ENCODE measurements around the gene SMIM8. TPM values are rescaled to one million over a fixed set of nuclear protein-coding genes. Genes with fewer than 3 reads are reported as not detected.
"Not testable (repeated sequence)": the region's sequence is repeated elsewhere in the genome, so short reads cannot be mapped to it uniquely, and the experiment has no call there.

The SMIM8 gene
- polyA plus RNA-seq, 1 donor from 2014 or later = 30.6 TPM

GRCh38 chr6:87301277-87301676 lies 21.1 kb upstream of the SMIM8 start:
- not testable (repeated sequence) for H3K9me2 ChIP-seq (ENCODE audit: insufficient read depth, low read length); H3K36me3 ChIP-seq (ENCODE audit: insufficient read depth, low read length); H3K4me3 ChIP-seq (ENCODE audit: low read length); H3K9ac ChIP-seq (ENCODE audit: low read length); H3K4me2 ChIP-seq (ENCODE audit: low read length); H3K79me2 ChIP-seq (replicated peaks; ENCODE audit: insufficient read depth, low read length); H3F3A ChIP-seq (ENCODE audit: insufficient read depth, low read length, poor library complexity, severe bottlenecking); H2AFZ ChIP-seq (ENCODE audit: low read depth, low read length); H3K27me3 ChIP-seq (ENCODE audit: insufficient read depth, low read depth, low read length); H3K27ac ChIP-seq (ENCODE audit: low read length); H4K20me1 ChIP-seq (ENCODE audit: insufficient read depth); H3K9me3 ChIP-seq (ENCODE audit: low read length)

- TF ChIP-seq EP300 (conservative IDR thresholded peaks at IDR 0.05; ENCODE audit: poor library complexity, severe bottlenecking) (no peak), EZH2 (IDR thresholded peaks at IDR 0.05; ENCODE audit: borderline replicate concordance, insufficient read depth, low read length, poor library complexity, severe bottlenecking) (no peak), SMC3 (conservative IDR thresholded peaks at IDR 0.05; ENCODE audit: poor library complexity) (no peak), RAD21 (conservative IDR thresholded peaks at IDR 0.05) (no peak), TAF1 (IDR thresholded peaks at IDR 0.05; ENCODE audit: low read depth) (no peak)
- no peak overlapping the region for H3K9ac ChIP-seq (ENCODE audit: low read length)
- H3K27me3 ChIP-seq (ENCODE audit: insufficient read depth, low read depth, low read length) = no peaks in the 10 kb centered on the region
- H3K9me2 ChIP-seq (ENCODE audit: insufficient read depth, low read length) = no peaks in the 10 kb centered on the region
- no peaks in the 10 kb centered on the region for H4K20me1 ChIP-seq (ENCODE audit: insufficient read depth)
- no peak overlapping the region for H3K4me2 ChIP-seq (ENCODE audit: low read length)
- H2AFZ ChIP-seq (ENCODE audit: low read depth, low read length) = no peak overlapping the region
- H3K27ac ChIP-seq (ENCODE audit: low read length) = no peak overlapping the region
- H3K9me3 ChIP-seq (ENCODE audit: low read length) = no peaks in the 10 kb centered on the region
- no peaks in the 10 kb centered on the region for H3F3A ChIP-seq (ENCODE audit: insufficient read depth, low read length, poor library complexity, severe bottlenecking)
- H3K79me2 ChIP-seq (replicated peaks; ENCODE audit: insufficient read depth, low read length) = no peaks in the 10 kb centered on the region
- no peak overlapping the region for H3K4me3 ChIP-seq (ENCODE audit: low read length)
- no peaks in the 10 kb centered on the region for H3K36me3 ChIP-seq (ENCODE audit: insufficient read depth, low read length)
Observed at GRCh38 chr6:87308970-87309369, 13.4 kb upstream of the SMIM8 start.

- H3K79me2 ChIP-seq (replicated peaks; ENCODE audit: insufficient read depth, low read length) = no peaks in the 10 kb centered on the region
- no peak overlapping the region for H3K27ac ChIP-seq (ENCODE audit: low read length)
- no peaks in the 10 kb centered on the region for H3K9me3 ChIP-seq (ENCODE audit: low read length)
- H3K4me2 ChIP-seq (ENCODE audit: low read length) = no peak overlapping the region
- no peak overlapping the region for H2AFZ ChIP-seq (ENCODE audit: low read depth, low read length)
- H4K20me1 ChIP-seq (ENCODE audit: insufficient read depth) = no peaks in the 10 kb centered on the region
- no peak overlapping the region for H3K4me3 ChIP-seq (ENCODE audit: low read length)
- no peak overlapping the region for H3K9ac ChIP-seq (ENCODE audit: low read length)
- H3K27me3 ChIP-seq (ENCODE audit: insufficient read depth, low read depth, low read length) = no peaks in the 10 kb centered on the region
- H3K36me3 ChIP-seq (ENCODE audit: insufficient read depth, low read length) = no peaks in the 10 kb centered on the region
- no peaks in the 10 kb centered on the region for H3F3A ChIP-seq (ENCODE audit: insufficient read depth, low read length, poor library complexity, severe bottlenecking)
- TF ChIP-seq EP300 (conservative IDR thresholded peaks at IDR 0.05; ENCODE audit: poor library complexity, severe bottlenecking) (no peak), RAD21 (conservative IDR thresholded peaks at IDR 0.05) (no peak), EZH2 (IDR thresholded peaks at IDR 0.05; ENCODE audit: borderline replicate concordance, insufficient read depth, low read length, poor library complexity, severe bottlenecking) (no peak), MXI1 (conservative IDR thresholded peaks at IDR 0.05; ENCODE audit: poor library complexity, severe bottlenecking) (no peak), TAF1 (IDR thresholded peaks at IDR 0.05; ENCODE audit: low read depth) (no peak), POLR2AphosphoS5 (IDR thresholded peaks at IDR 0.05) (no peak), SMC3 (conservative IDR thresholded peaks at IDR 0.05; ENCODE audit: poor library complexity) (no peak), CTCF (IDR thresholded peaks at IDR 0.05; ENCODE audit: poor library complexity, severe bottlenecking) (no peak), REST (IDR thresholded peaks at IDR 0.05; ENCODE audit: borderline replicate concordance) (no peak)
- no peaks in the 10 kb centered on the region for H3K9me2 ChIP-seq (ENCODE audit: insufficient read depth, low read length)
Observed at GRCh38 chr6:87312860-87313259, 9.5 kb upstream of the SMIM8 start.

Data from neural cell (in vitro differentiated cells).